CD14-positive monocyte (primary cell): ENCODE results near the gene GCK. TPM values are rescaled to one million over a fixed set of nuclear protein-coding genes. Genes with fewer than 3 reads are reported as not detected.

ENCODE experiments used
- DNase-seq, 3 donors: peaks; one replicate each; pipeline ENCODE4 v3.0.0-alpha.2; 2011 to 2022
- H2AFZ ChIP-seq: 2 replicates; pipeline ENCODE4 v1.6.0; 2012; ENCODE audit warnings: mild to moderate bottlenecking, low read depth, low read length, inconsistent platforms; ENCODE audit not compliant: insufficient read depth, poor library complexity, severe bottlenecking
- H3K27ac ChIP-seq, 2 donors: 1 replicate in 1 of 2; 2 replicates in 1 of 2; pipeline ENCODE4 v1.5.1; 2012 to 2013; ENCODE audit warnings: low read length in 2 of 2, control low read depth in 1 of 2, inconsistent platforms in 1 of 2, low read depth in 1 of 2, mild to moderate bottlenecking in 1 of 2
- H3K27me3 ChIP-seq, 2 donors: one replicate each; pipeline versions ENCODE4 v1.6.0 to v1.6.1; 2011 to 2013; ENCODE audit warnings: low read length in 2 of 2; ENCODE audit not compliant: control insufficient read depth in 2 of 2, insufficient read depth in 2 of 2
- H3K36me3 ChIP-seq, 2 donors: replicated peaks in 1 of 2; 1 replicate in 1 of 2; 2 replicates in 1 of 2; pipeline versions ENCODE4 v1.5.1 to v1.6.1; 2012 to 2013; ENCODE audit warnings: low read length in 2 of 2, control low read depth in 1 of 2, inconsistent platforms in 1 of 2, mild to moderate bottlenecking in 1 of 2; ENCODE audit not compliant: insufficient read depth in 2 of 2, control insufficient read depth in 1 of 2
- H3K4me1 ChIP-seq, 2 donors: 1 replicate in 1 of 2; 2 replicates in 1 of 2; pipeline versions ENCODE4 v1.5.1 to v1.6.1; 2012 to 2013; ENCODE audit warnings: low read length in 2 of 2, control low read depth in 1 of 2, inconsistent platforms in 1 of 2, mild to moderate bottlenecking in 1 of 2, moderate library complexity in 1 of 2; ENCODE audit not compliant: insufficient read depth in 2 of 2, control insufficient read depth in 1 of 2
- H3K4me2 ChIP-seq: replicated peaks from 2 replicates; pipeline ENCODE3; 2012; ENCODE audit warnings: low read length, moderate library complexity, mild to moderate bottlenecking; ENCODE audit not compliant: poor library complexity, severe bottlenecking; ENCODE audit errors: extremely low read depth
- H3K4me3 ChIP-seq, 3 experiments: fragments of 200-600 bp in 1 of 3; sonication (generic) in 1 of 3; replicated peaks in 1 of 3; 1 replicate in 2 of 3; 2 replicates in 1 of 3; pipeline ENCODE4 v1.5.1; 2011 to 2013; ENCODE audit warnings: low read length in 3 of 3, mild to moderate bottlenecking in 3 of 3, control low read depth in 2 of 3, low read depth in 2 of 3, inconsistent platforms in 1 of 3, moderate library complexity in 1 of 3
- H3K79me2 ChIP-seq: 2 replicates; pipeline ENCODE4 v1.6.0; 2012; ENCODE audit warnings: mild to moderate bottlenecking, control low read depth, inconsistent platforms, low read length, moderate library complexity; ENCODE audit not compliant: insufficient read depth
- H3K9ac ChIP-seq: 2 replicates; pipeline ENCODE4 v1.6.0; 2017; ENCODE audit warnings: low read length, mild to moderate bottlenecking; ENCODE audit not compliant: insufficient read depth, poor library complexity, severe bottlenecking
- H3K9me3 ChIP-seq, 2 donors: replicated peaks in 1 of 2; 1 replicate in 1 of 2; 2 replicates in 1 of 2; pipeline versions ENCODE4 v1.5.1 to v1.6.1; 2012 to 2013; ENCODE audit warnings: low read length in 2 of 2, control low read depth in 1 of 2; ENCODE audit not compliant: control insufficient read depth in 1 of 2, insufficient read depth in 1 of 2
- H4K20me1 ChIP-seq: 2 replicates; pipeline ENCODE4 v1.6.0; 2012; ENCODE audit warnings: mild to moderate bottlenecking, low read length, control low read depth, moderate library complexity; ENCODE audit not compliant: insufficient read depth
- H3K27ac Mint-ChIP-seq, 7 donors: one replicate each; pipeline ENCODE4 v1.8.0; 2020; ENCODE audit warnings: mild to moderate bottlenecking in 7 of 7, mixed read lengths in 7 of 7, moderate library complexity in 6 of 7, inconsistent platforms in 2 of 7
- H3K27me3 Mint-ChIP-seq, 3 donors: one replicate each; pipeline ENCODE4 v1.8.0; 2021 to 2022; ENCODE audit warnings: low read depth in 3 of 3, mild to moderate bottlenecking in 3 of 3, mixed read lengths in 3 of 3, moderate library complexity in 3 of 3, inconsistent platforms in 1 of 3
- H3K36me3 Mint-ChIP-seq, 2 donors: one replicate each; pipeline ENCODE4 v1.8.0; 2020; ENCODE audit warnings: mixed read lengths in 2 of 2, inconsistent platforms in 1 of 2, mild to moderate bottlenecking in 1 of 2
- H3K4me1 Mint-ChIP-seq: one replicate; pipeline ENCODE4 v1.8.0; 2020; ENCODE audit warnings: mild to moderate bottlenecking, mixed read lengths
- H3K4me3 Mint-ChIP-seq, 2 donors: one replicate each; pipeline ENCODE4 v1.8.0; 2020; ENCODE audit warnings: mild to moderate bottlenecking in 2 of 2, mixed read lengths in 2 of 2, moderate library complexity in 1 of 2
- H3K9me3 Mint-ChIP-seq, 7 donors: one replicate each; pipeline ENCODE4 v1.8.0; 2020 to 2022; ENCODE audit warnings: mixed read lengths in 7 of 7, mild to moderate bottlenecking in 6 of 7, moderate library complexity in 6 of 7, inconsistent platforms in 2 of 7
- WGBS: methylation state at CpG from one replicate; pipeline ENCODE4 v1.1.5; 2013; ENCODE audit warnings: missing lambda C conversion rate; ENCODE audit not compliant: insufficient coverage; 5-methylcytosine and 5-hydroxymethylcytosine counted together
- intact Hi-C, 2 donors: fragments of 100-400 bp; cut with micrococcal nuclease; formaldehyde crosslinking; loops; one replicate each; pipeline versions ENCODE4 v1.15.0 to v1.15.1; 2023
- polyA plus RNA-seq, 3 donors: library from polyadenylated mRNA; depleted of rRNA in 1 of 3; unstranded in 2 of 3; stranded (reverse) in 1 of 3; fragments of 300-500 nt in 2 of 3; fragments of >200 nt in 1 of 3; fragmentation: Illumina TruSeq in 2 of 3; gene quantifications; 1 replicate in 2 of 3; 2 replicates in 1 of 3; pipeline ENCODE4 v1.2.3, GENCODE V29; 2012 to 2021
- TF ChIP-seq, protein P1 (sequence below): fragments of 200-600 bp; IDR thresholded peaks from one replicate; pipeline ENCODE4 v1.8.0; 2022; ENCODE audit warnings: antibody characterized with exemption, mild to moderate bottlenecking

Gene GCK
- polyA plus RNA-seq, 3 donors, result not detected

DNA sequence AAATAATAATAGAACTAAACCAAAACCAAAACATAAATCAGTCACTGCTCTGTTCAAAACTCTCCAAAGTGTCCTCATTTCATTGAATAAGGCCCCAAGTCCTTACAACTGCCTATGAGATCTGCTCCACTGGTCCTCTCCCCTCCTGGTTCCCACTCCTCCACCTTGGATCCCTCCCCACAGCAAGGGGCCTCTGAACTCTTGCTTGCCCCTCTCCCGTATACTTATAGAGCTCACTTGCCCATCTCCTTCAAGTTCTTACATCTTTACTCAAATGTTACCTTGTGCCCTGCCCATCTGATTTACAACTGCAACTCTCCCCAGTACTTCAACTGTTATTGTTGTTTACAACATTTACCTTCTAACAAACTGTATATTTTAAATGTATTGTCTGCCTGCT lies 66.7 kb downstream of the GCK start:
- intact Hi-C loops, result loop anchor here (5.0 kb wide), 2 partner anchors 40 to 105 kb away; partner anchors contain the start of gene POLM (in 2 of the 2)
- H3K4me3 Mint-ChIP-seq, result peak overlapping the region; percentile 73 to 94
- Histone ChIP-seq H3K27me3 (no peaks in the 10 kb centered on the region), H2AFZ (peak overlapping the region; percentile 98), H3K79me2 (peaks cover 13% of the 10 kb centered on the region), H3K27ac (peak overlapping the region in 1 of 2 donors; percentile 85), H3K4me2 (peak overlapping the region; percentile 98), H3K4me3 (peak overlapping the region in 2 of 3 experiments; percentile 70 to 90), H3K9me3 (no peaks in the 10 kb centered on the region), H3K36me3 (peaks cover 7 to 15% of the 10 kb centered on the region in 2 donors), H3K4me1 (peaks cover 14 to 16% of the 10 kb centered on the region in 2 donors), H3K9ac (peak overlapping the region; percentile 79), H4K20me1 (no peaks in the 10 kb centered on the region)
- peaks cover 15% of the 10 kb centered on the region for H3K4me1 Mint-ChIP-seq
- TF ChIP-seq, protein P1, sequence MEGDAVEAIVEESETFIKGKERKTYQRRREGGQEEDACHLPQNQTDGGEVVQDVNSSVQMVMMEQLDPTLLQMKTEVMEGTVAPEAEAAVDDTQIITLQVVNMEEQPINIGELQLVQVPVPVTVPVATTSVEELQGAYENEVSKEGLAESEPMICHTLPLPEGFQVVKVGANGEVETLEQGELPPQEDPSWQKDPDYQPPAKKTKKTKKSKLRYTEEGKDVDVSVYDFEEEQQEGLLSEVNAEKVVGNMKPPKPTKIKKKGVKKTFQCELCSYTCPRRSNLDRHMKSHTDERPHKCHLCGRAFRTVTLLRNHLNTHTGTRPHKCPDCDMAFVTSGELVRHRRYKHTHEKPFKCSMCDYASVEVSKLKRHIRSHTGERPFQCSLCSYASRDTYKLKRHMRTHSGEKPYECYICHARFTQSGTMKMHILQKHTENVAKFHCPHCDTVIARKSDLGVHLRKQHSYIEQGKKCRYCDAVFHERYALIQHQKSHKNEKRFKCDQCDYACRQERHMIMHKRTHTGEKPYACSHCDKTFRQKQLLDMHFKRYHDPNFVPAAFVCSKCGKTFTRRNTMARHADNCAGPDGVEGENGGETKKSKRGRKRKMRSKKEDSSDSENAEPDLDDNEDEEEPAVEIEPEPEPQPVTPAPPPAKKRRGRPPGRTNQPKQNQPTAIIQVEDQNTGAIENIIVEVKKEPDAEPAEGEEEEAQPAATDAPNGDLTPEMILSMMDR, result no peak
- H3K27me3 Mint-ChIP-seq, result peaks cover 0 to 4% (median 0%) of the 10 kb centered on the region in 3 donors
- H3K9me3 Mint-ChIP-seq, result peaks cover 0 to 4% (median 0%) of the 10 kb centered on the region in 7 donors
- WGBS, result 88% methylated on average over 1 of the region's 1 CpG
- no peak for DNase-seq
- peaks cover 15 to 24% of the 10 kb centered on the region in 2 donors for H3K36me3 Mint-ChIP-seq
- H3K27ac Mint-ChIP-seq, result peak overlapping the region in 6 of 7 donors; percentile 21 to 89 (median 77)

- DNase-seq, result no peak
- 100% methylated on average over 6 of the region's 12 CpGs for WGBS
- peaks cover 15% of the 10 kb centered on the region for H3K4me1 Mint-ChIP-seq
- no peak overlapping the region for H2AFZ ChIP-seq
- TF ChIP-seq, protein P1, result no peak
- H3K4me3 ChIP-seq, result no peak overlapping the region
- peaks cover 0 to 4% (median 0%) of the 10 kb centered on the region in 3 donors for H3K27me3 Mint-ChIP-seq
- peak overlapping the region in 1 of 7 donors; percentile 80 for H3K27ac Mint-ChIP-seq
- peaks cover 21 to 24% of the 10 kb centered on the region in 2 donors for H3K36me3 Mint-ChIP-seq
- H3K4me2 ChIP-seq, result no peak overlapping the region
- peaks cover 14 to 16% of the 10 kb centered on the region in 2 donors for H3K4me1 ChIP-seq
- peaks cover 0 to 4% (median 0%) of the 10 kb centered on the region in 7 donors for H3K9me3 Mint-ChIP-seq
- no peak overlapping the region for H3K27ac ChIP-seq
- no peak overlapping the region for H3K4me3 Mint-ChIP-seq
- H3K36me3 ChIP-seq, result peaks cover 7 to 21% of the 10 kb centered on the region in 2 donors
- H3K9me3 ChIP-seq, result no peaks in the 10 kb centered on the region
- H3K79me2 ChIP-seq, result peaks cover 13% of the 10 kb centered on the region
- H4K20me1 ChIP-seq, result no peaks in the 10 kb centered on the region
- H3K9ac ChIP-seq, result no peak overlapping the region
- intact Hi-C loops, result loop anchor here (5.0 kb wide), 2 partner anchors 40 to 105 kb away; partner anchors contain the start of gene POLM (in 2 of the 2)
- H3K27me3 ChIP-seq, result no peaks in the 10 kb centered on the region
These were observed 67.3 kb downstream of the GCK start for GRCh38 chr7:44121761-44122420.
